Neuronal stem cell (in vitro differentiated cells): ENCODE data around the gene ATP7A. TPM values are rescaled to one million over a fixed set of nuclear protein-coding genes. Genes with fewer than 3 reads are reported as not detected.
"Not testable (repeated sequence)": the region's sequence is repeated elsewhere in the genome, so short reads cannot be mapped to it uniquely, and the experiment has no call there.

Experiments used
- DNase-seq: peaks from one replicate; pipeline ENCODE4 v3.0.0-alpha.2; 2013; ENCODE audit warnings: low spot score
- H2AFZ ChIP-seq: one replicate; pipeline ENCODE4 v1.6.1; 2013; ENCODE audit warnings: mild to moderate bottlenecking, low read length, inconsistent platforms
- H2AK5ac ChIP-seq: 2 replicates; pipeline ENCODE4 v1.6.1; 2013; ENCODE audit warnings: low read depth, mild to moderate bottlenecking, inconsistent platforms, low read length, moderate library complexity, mixed read lengths
- H2BK120ac ChIP-seq: 2 replicates; pipeline ENCODE4 v1.6.1; 2013; ENCODE audit warnings: low read depth, mild to moderate bottlenecking, inconsistent platforms, low read length, moderate library complexity, mixed read lengths
- H2BK12ac ChIP-seq: one replicate; pipeline ENCODE4 v1.6.1; 2013; ENCODE audit warnings: low read length, inconsistent platforms
- H2BK15ac ChIP-seq: 2 replicates; pipeline ENCODE4 v1.6.1; 2013; ENCODE audit warnings: mild to moderate bottlenecking, low read length, inconsistent platforms, mixed read lengths
- H2BK5ac ChIP-seq: one replicate; pipeline ENCODE4 v1.6.1; 2013; ENCODE audit warnings: inconsistent platforms, mild to moderate bottlenecking, low read length, moderate library complexity
- H3K14ac ChIP-seq: one replicate; pipeline ENCODE4 v1.6.1; 2013; ENCODE audit warnings: low read length, inconsistent platforms
- H3K18ac ChIP-seq: 2 replicates; pipeline ENCODE4 v1.6.1; 2013; ENCODE audit warnings: low read length, inconsistent platforms
- H3K23ac ChIP-seq: 2 replicates; pipeline ENCODE4 v1.6.1; 2013; ENCODE audit warnings: low read depth, mild to moderate bottlenecking, mixed read lengths, low read length, inconsistent platforms; ENCODE audit not compliant: poor library complexity
- H3K27ac ChIP-seq: replicated peaks from 3 replicates; pipeline ENCODE4 v1.5.1; 2013; ENCODE audit warnings: low read length, inconsistent platforms
- H3K27me3 ChIP-seq, 3 experiments: 2 replicates each; pipeline ENCODE4 v1.6.1; 2013; ENCODE audit warnings: low read length in 3 of 3, mild to moderate bottlenecking in 2 of 3, inconsistent platforms in 1 of 3, low read depth in 1 of 3, mixed read lengths in 1 of 3, moderate library complexity in 1 of 3; ENCODE audit not compliant: control insufficient read depth in 3 of 3, insufficient read depth in 3 of 3
- H3K36me3 ChIP-seq, 2 donors: replicated peaks in 1 of 2; 2 replicates each; pipeline ENCODE4 v1.6.1; 2013; ENCODE audit warnings: low read length in 2 of 2; ENCODE audit not compliant: control insufficient read depth in 2 of 2, insufficient read depth in 2 of 2
- H3K4ac ChIP-seq: 2 replicates; pipeline ENCODE4 v1.6.1; 2013; ENCODE audit warnings: inconsistent platforms, mild to moderate bottlenecking, low read length, moderate library complexity
- H3K4me1 ChIP-seq, 2 donors: 1 replicate in 1 of 2; 2 replicates in 1 of 2; pipeline ENCODE4 v1.6.1; 2013; ENCODE audit warnings: low read length in 2 of 2, low read depth in 1 of 2; ENCODE audit not compliant: control insufficient read depth in 2 of 2, insufficient read depth in 1 of 2
- H3K4me2 ChIP-seq: one replicate; pipeline ENCODE4 v1.6.1; 2013; ENCODE audit warnings: mild to moderate bottlenecking, low read length, inconsistent platforms; ENCODE audit not compliant: insufficient read depth, poor library complexity, severe bottlenecking
- H3K4me3 ChIP-seq, 2 donors: 2 replicates each; pipeline ENCODE4 v1.5.1; 2013; ENCODE audit warnings: low read length in 2 of 2, mild to moderate bottlenecking in 2 of 2, inconsistent platforms in 1 of 2, moderate library complexity in 1 of 2
- H3K79me1 ChIP-seq: one replicate; pipeline ENCODE4 v1.6.1; 2013; ENCODE audit warnings: low read depth, mild to moderate bottlenecking, inconsistent platforms, low read length, moderate library complexity
- H3K9ac ChIP-seq: one replicate; pipeline ENCODE4 v1.6.1; 2013; ENCODE audit warnings: mild to moderate bottlenecking, low read depth, low read length, inconsistent platforms; ENCODE audit not compliant: poor library complexity
- H3K9me3 ChIP-seq, 2 donors: replicated peaks in 1 of 2; 2 replicates each; pipeline versions ENCODE3 to v1.6.1; 2013; ENCODE audit warnings: low read length in 2 of 2, mild to moderate bottlenecking in 2 of 2, inconsistent platforms in 1 of 2, low read depth in 1 of 2, mixed read lengths in 1 of 2, moderate library complexity in 1 of 2; ENCODE audit not compliant: control insufficient read depth in 2 of 2, insufficient read depth in 1 of 2
- H4K8ac ChIP-seq: one replicate; pipeline ENCODE4 v1.6.1; 2013; ENCODE audit warnings: low read depth, mild to moderate bottlenecking, inconsistent platforms, low read length, moderate library complexity
- H4K91ac ChIP-seq: one replicate; pipeline ENCODE4 v1.6.1; 2013; ENCODE audit warnings: low read length, low read depth, mild to moderate bottlenecking, inconsistent platforms; ENCODE audit not compliant: poor library complexity
- WGBS, 2 donors: extraction: QIAGEN DNeasy Blood & Tissue Kit; methylation state at CpG; one replicate each; pipeline ENCODE4 v1.1.7; 2013; ENCODE audit warnings: missing lambda C conversion rate in 2 of 2, mixed read lengths in 1 of 2; ENCODE audit not compliant: insufficient read length in 2 of 2, insufficient replicate concordance in 1 of 2; ENCODE audit errors: extremely low coverage in 2 of 2; 5-methylcytosine and 5-hydroxymethylcytosine counted together
- small RNA-seq: library from polyadenylated mRNA; stranded (forward); fragments of <200 nt; extraction: miRNeasy Mini kit (QIAGEN cat#:217004); gene quantifications from one replicate; pipeline ENCODE3, GENCODE V24; 2013; ENCODE audit not compliant: insufficient read depth

The ATP7A gene

GRCh38 chrX:78081413-78081812, 170.9 kb downstream of the ATP7A start:
- H2AK5ac ChIP-seq, H3K4me1 ChIP-seq, H2BK5ac ChIP-seq, H2BK120ac ChIP-seq, H3K23ac ChIP-seq, H2BK12ac ChIP-seq, H3K79me1 ChIP-seq, H3K4ac ChIP-seq, H3K18ac ChIP-seq, H3K9ac ChIP-seq, H2AFZ ChIP-seq, H4K91ac ChIP-seq, H4K8ac ChIP-seq, H2BK15ac ChIP-seq, H3K14ac ChIP-seq, H3K4me2 ChIP-seq, H3K27me3 ChIP-seq, H3K4me3 ChIP-seq, DNase-seq, H3K9me3 ChIP-seq, H3K36me3 ChIP-seq, H3K27ac ChIP-seq: not testable (repeated sequence)
- WGBS, 2 donors, result no CpG with 5 or more reads among the region's 6 CpGs

GRCh38 chrX:78092296-78092695, 181.8 kb downstream of the ATP7A start:
- no peak overlapping the region for H3K27ac ChIP-seq
- H2BK15ac ChIP-seq, result no peak overlapping the region
- H3K36me3 ChIP-seq, result no peaks in the 10 kb centered on the region
- no peak overlapping the region for H2BK12ac ChIP-seq
- H3K14ac ChIP-seq, result no peak overlapping the region
- WGBS, 2 donors, result no CpG with 5 or more reads among the region's 2 CpGs
- no peaks in the 10 kb centered on the region for H3K27me3 ChIP-seq
- H2BK120ac ChIP-seq, result no peak overlapping the region
- no peak overlapping the region for H4K8ac ChIP-seq
- no peak overlapping the region for H2AK5ac ChIP-seq
- H3K9me3 ChIP-seq, result no peaks in the 10 kb centered on the region
- no peak overlapping the region for H3K4me3 ChIP-seq
- H3K4me2 ChIP-seq, result no peak overlapping the region
- H2AFZ ChIP-seq, result peak overlapping the region; percentile 77
- no peaks in the 10 kb centered on the region for H3K79me1 ChIP-seq
- DNase-seq, result no peak
- no peak overlapping the region for H3K23ac ChIP-seq
- H3K4ac ChIP-seq, result no peak overlapping the region
- H4K91ac ChIP-seq, result no peak overlapping the region
- no peaks in the 10 kb centered on the region for H3K4me1 ChIP-seq
- no peak overlapping the region for H3K18ac ChIP-seq
- H2BK5ac ChIP-seq, result no peak overlapping the region
- no peak overlapping the region for H3K9ac ChIP-seq

DNA sequence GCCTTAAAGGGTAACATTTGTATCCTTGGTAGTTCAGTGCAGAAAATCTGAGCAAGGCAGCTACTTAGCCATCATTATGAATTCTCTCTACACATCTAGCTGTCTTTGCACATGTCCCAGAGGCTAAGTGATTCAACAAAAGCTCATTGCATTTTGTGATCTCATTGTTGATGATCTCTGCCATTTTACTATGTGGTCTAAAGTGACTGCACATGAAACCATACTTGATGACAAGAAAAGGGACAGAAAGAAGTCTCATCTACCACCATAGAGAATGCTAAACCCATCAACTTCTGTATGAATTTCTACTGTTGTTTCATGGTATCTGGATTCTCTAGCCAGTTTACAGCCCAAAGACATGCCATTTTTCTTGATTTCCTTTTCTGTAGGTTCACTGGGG, 187.6 kb downstream of the ATP7A start:
- no peak overlapping the region for H2BK12ac ChIP-seq
- no peak overlapping the region for H3K9ac ChIP-seq
- no peak overlapping the region for H3K4me2 ChIP-seq
- no peak for DNase-seq
- H3K9me3 ChIP-seq, result no peaks in the 10 kb centered on the region
- no peaks in the 10 kb centered on the region for H3K36me3 ChIP-seq
- H3K27ac ChIP-seq, result no peak overlapping the region
- no peak overlapping the region for H4K91ac ChIP-seq
- no peak overlapping the region for H3K4me3 ChIP-seq
- H4K8ac ChIP-seq, result no peak overlapping the region
- no peak overlapping the region for H2AK5ac ChIP-seq
- H2BK5ac ChIP-seq, result no peak overlapping the region
- no peak overlapping the region for H3K4ac ChIP-seq
- no peak overlapping the region for H2BK120ac ChIP-seq
- no peak overlapping the region for H3K23ac ChIP-seq
- no peak overlapping the region for H2BK15ac ChIP-seq
- H2AFZ ChIP-seq, result no peak overlapping the region
- H3K79me1 ChIP-seq, result no peaks in the 10 kb centered on the region
- H3K27me3 ChIP-seq, result no peaks in the 10 kb centered on the region
- no peak overlapping the region for H3K14ac ChIP-seq
- H3K4me1 ChIP-seq, result no peaks in the 10 kb centered on the region
- no peak overlapping the region for H3K18ac ChIP-seq

Small RNAs within 50 kb of the gene (small RNA-seq; reads per million reads assigned to genes)
- gene RN7SL460P, result not detected
